Trophoblast cell (in vitro differentiated cells and primary cell): ENCODE data around the gene CALML4.

Experiments
- DNase-seq, 2 donors: peaks; one replicate each; pipeline ENCODE4 v3.0.0-alpha.2; 2016
- H2AFZ ChIP-seq: 2 replicates; pipeline ENCODE4 v1.6.1; 2013; ENCODE audit warnings: low read length, moderate library complexity, mild to moderate bottlenecking; ENCODE audit not compliant: insufficient read depth, poor library complexity
- H2AK5ac ChIP-seq: 2 replicates; pipeline ENCODE4 v1.6.1; 2013; ENCODE audit warnings: mild to moderate bottlenecking, low read length
- H2BK120ac ChIP-seq: 2 replicates; pipeline ENCODE4 v1.6.1; 2013; ENCODE audit warnings: low read length, mild to moderate bottlenecking, moderate library complexity; ENCODE audit not compliant: insufficient read depth, poor library complexity
- H2BK12ac ChIP-seq: 2 replicates; pipeline ENCODE4 v1.6.1; 2013; ENCODE audit warnings: mild to moderate bottlenecking, low read length, moderate library complexity
- H2BK5ac ChIP-seq: 2 replicates; pipeline ENCODE4 v1.6.1; 2013; ENCODE audit warnings: low read length, low read depth, moderate library complexity, mild to moderate bottlenecking; ENCODE audit not compliant: poor library complexity
- H3K14ac ChIP-seq: 2 replicates; pipeline ENCODE4 v1.6.1; 2013; ENCODE audit warnings: mild to moderate bottlenecking, low read length
- H3K18ac ChIP-seq: 2 replicates; pipeline ENCODE4 v1.6.1; 2013; ENCODE audit warnings: mild to moderate bottlenecking, low read length
- H3K23ac ChIP-seq: 2 replicates; pipeline ENCODE4 v1.6.1; 2013; ENCODE audit warnings: low read length
- H3K27ac ChIP-seq: 2 replicates; pipeline ENCODE4 v1.5.1; 2013; ENCODE audit warnings: low read depth, mild to moderate bottlenecking, inconsistent platforms, low read length, moderate library complexity
- H3K27me3 ChIP-seq: 2 replicates; pipeline ENCODE4 v1.6.1; 2013; ENCODE audit warnings: inconsistent platforms, mild to moderate bottlenecking, low read length, moderate library complexity; ENCODE audit not compliant: insufficient read depth
- H3K36me3 ChIP-seq, 2 experiments: 1 replicate in 1 of 2; 2 replicates in 1 of 2; pipeline ENCODE4 v1.6.1; 2013; ENCODE audit warnings: low read length in 2 of 2, mild to moderate bottlenecking in 2 of 2, moderate library complexity in 1 of 2; ENCODE audit not compliant: insufficient read depth in 2 of 2, control insufficient read depth in 1 of 2
- H3K4ac ChIP-seq: 2 replicates; pipeline ENCODE4 v1.6.1; 2013; ENCODE audit warnings: low read depth, mild to moderate bottlenecking, low read length, moderate library complexity
- H3K4me1 ChIP-seq, 2 experiments: 1 replicate in 1 of 2; 2 replicates in 1 of 2; pipeline ENCODE4 v1.6.1; 2013; ENCODE audit warnings: low read length in 2 of 2, mild to moderate bottlenecking in 2 of 2, moderate library complexity in 1 of 2; ENCODE audit not compliant: insufficient read depth in 2 of 2, control insufficient read depth in 1 of 2
- H3K4me2 ChIP-seq: 2 replicates; pipeline ENCODE4 v1.6.1; 2013; ENCODE audit warnings: inconsistent platforms, mild to moderate bottlenecking, low read length, moderate library complexity
- H3K4me3 ChIP-seq: 2 replicates; pipeline ENCODE4 v1.5.1; 2013; ENCODE audit warnings: mild to moderate bottlenecking, low read depth, low read length, inconsistent platforms
- H3K79me1 ChIP-seq: one replicate; pipeline ENCODE4 v1.6.1; 2013; ENCODE audit warnings: low read length
- H3K79me2 ChIP-seq: 2 replicates; pipeline ENCODE4 v1.6.1; 2013; ENCODE audit warnings: low read length, mild to moderate bottlenecking; ENCODE audit not compliant: control insufficient read depth, insufficient read depth, poor library complexity
- H3K9ac ChIP-seq: 2 replicates; pipeline ENCODE4 v1.6.1; 2013; ENCODE audit warnings: mild to moderate bottlenecking, low read length
- H3K9me3 ChIP-seq: 2 replicates; pipeline ENCODE4 v1.6.1; 2013; ENCODE audit warnings: low read depth, mild to moderate bottlenecking, control low read depth, inconsistent platforms, low read length; ENCODE audit not compliant: insufficient read depth
- H4K12ac ChIP-seq: 2 replicates; pipeline ENCODE4 v1.6.1; 2013; ENCODE audit warnings: low read depth, mild to moderate bottlenecking, low read length, moderate library complexity
- H4K8ac ChIP-seq: 2 replicates; pipeline ENCODE4 v1.6.1; 2013; ENCODE audit warnings: low read depth, mild to moderate bottlenecking, low read length, moderate library complexity
- H4K91ac ChIP-seq: one replicate; pipeline ENCODE4 v1.6.1; 2013; ENCODE audit warnings: low read depth, mild to moderate bottlenecking, low read length, moderate library complexity
- WGBS: extraction: QIAGEN DNeasy Blood & Tissue Kit; methylation state at CpG from one replicate; pipeline ENCODE4 v1.1.7; 2013; ENCODE audit warnings: missing lambda C conversion rate; ENCODE audit not compliant: insufficient read length, insufficient coverage; ENCODE audit errors: extremely low coverage; 5-methylcytosine and 5-hydroxymethylcytosine counted together

CALML4 gene

DNA sequence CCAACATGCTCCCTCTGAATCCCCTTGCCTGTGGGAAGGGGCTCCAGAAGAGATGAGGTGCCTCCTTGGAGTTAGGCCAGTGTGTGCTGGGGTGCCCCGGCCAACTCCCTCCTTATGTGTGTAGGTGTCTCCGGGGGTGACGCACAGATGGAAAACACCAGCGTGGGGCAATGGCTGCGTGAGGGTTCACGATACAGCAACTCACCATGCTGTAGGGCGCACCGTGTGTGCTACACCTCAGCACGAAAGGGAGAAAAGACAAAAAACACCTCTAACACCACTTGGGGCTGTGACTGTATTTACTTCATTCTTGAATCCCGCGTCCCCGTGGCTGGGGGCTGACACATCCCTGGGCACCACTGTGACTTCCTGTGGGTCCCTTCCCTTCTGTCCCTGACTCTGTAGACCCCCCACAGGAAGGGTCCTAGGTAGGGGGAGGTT is 1.6 kb upstream of the CALML4 start:
- no peaks in the 10 kb centered on the region for H3K9me3 ChIP-seq

DNA sequence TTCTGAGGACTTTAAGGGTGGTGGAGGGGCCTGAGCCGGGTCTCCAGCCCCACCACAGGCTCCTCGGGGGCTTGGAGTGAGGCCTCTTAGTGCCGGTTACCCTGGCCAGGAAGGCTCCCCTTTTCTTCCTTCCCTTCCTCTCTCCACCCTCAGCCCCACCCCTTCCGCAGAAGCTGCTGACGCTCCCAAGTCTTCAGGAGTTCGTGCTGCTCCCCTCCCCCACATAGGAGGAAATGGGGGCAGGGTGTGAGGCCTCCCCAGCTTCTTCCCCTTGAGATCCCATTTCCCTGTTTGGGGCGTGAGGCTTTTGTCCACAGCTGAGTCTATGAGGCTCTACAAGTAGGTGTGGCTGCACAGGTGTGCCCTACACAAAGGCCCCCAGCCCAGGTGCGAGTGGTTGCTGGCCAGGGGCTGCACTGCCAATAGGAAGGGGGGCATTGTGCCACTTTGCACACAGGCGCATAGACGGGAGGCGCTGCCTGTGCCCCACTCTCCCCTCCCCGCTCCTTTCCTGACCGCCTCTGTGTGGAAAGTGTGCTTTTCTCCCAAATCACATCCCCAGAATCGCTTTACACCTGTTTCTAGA is 915 bp upstream of the CALML4 start:
- no peak overlapping the region for H2BK5ac ChIP-seq
- H2AFZ ChIP-seq: no peak overlapping the region
- H2BK12ac ChIP-seq: no peak overlapping the region
- no peak overlapping the region for H4K8ac ChIP-seq
- H2AK5ac ChIP-seq: no peak overlapping the region
- H2BK120ac ChIP-seq: no peak overlapping the region
- H3K27ac ChIP-seq: no peak overlapping the region
- no peaks in the 10 kb centered on the region for H3K27me3 ChIP-seq
- no peak overlapping the region for H3K4me3 ChIP-seq
- no peaks in the 10 kb centered on the region for H3K79me2 ChIP-seq
- peaks cover 9 to 12% of the 10 kb centered on the region in 2 experiments for H3K36me3 ChIP-seq
- no CpG with 5 or more reads among the region's 14 CpGs for WGBS
- H3K9ac ChIP-seq: no peak overlapping the region
- no peak overlapping the region for H3K4ac ChIP-seq
- no peak overlapping the region for H3K14ac ChIP-seq
- no peaks in the 10 kb centered on the region for H3K79me1 ChIP-seq
- no peak overlapping the region for H3K18ac ChIP-seq
- H4K12ac ChIP-seq: no peak overlapping the region
- no peak overlapping the region for H4K91ac ChIP-seq
- no peak overlapping the region for H3K23ac ChIP-seq
- H3K4me2 ChIP-seq: no peak overlapping the region
- H3K4me1 ChIP-seq: peaks cover 0 to 3% of the 10 kb centered on the region in 2 experiments
- no peak for DNase-seq
- no peaks in the 10 kb centered on the region for H3K9me3 ChIP-seq

More for the DNA sequence above, 1.6 kb upstream of the CALML4 start:
- peaks cover 12 to 13% of the 10 kb centered on the region in 2 experiments for H3K36me3 ChIP-seq
- H4K91ac ChIP-seq: no peak overlapping the region
- H3K14ac ChIP-seq: no peak overlapping the region
- H4K8ac ChIP-seq: no peak overlapping the region
- peaks cover 0 to 3% of the 10 kb centered on the region in 2 experiments for H3K4me1 ChIP-seq
- no peaks in the 10 kb centered on the region for H3K27me3 ChIP-seq
- no peak overlapping the region for H3K4me2 ChIP-seq
- DNase-seq: no peak
- no peak overlapping the region for H2BK12ac ChIP-seq
- no peak overlapping the region for H2AFZ ChIP-seq
- H4K12ac ChIP-seq: no peak overlapping the region
- H3K27ac ChIP-seq: no peak overlapping the region
- no peak overlapping the region for H3K4me3 ChIP-seq
- no peak overlapping the region for H2AK5ac ChIP-seq
- no peak overlapping the region for H3K4ac ChIP-seq
- no peak overlapping the region for H2BK5ac ChIP-seq
- WGBS: no CpG with 5 or more reads among the region's 12 CpGs
- H3K79me1 ChIP-seq: no peaks in the 10 kb centered on the region
- H3K23ac ChIP-seq: no peak overlapping the region
- no peaks in the 10 kb centered on the region for H3K79me2 ChIP-seq
- H3K9ac ChIP-seq: no peak overlapping the region
- H2BK120ac ChIP-seq: no peak overlapping the region
- H3K18ac ChIP-seq: no peak overlapping the region

DNA sequence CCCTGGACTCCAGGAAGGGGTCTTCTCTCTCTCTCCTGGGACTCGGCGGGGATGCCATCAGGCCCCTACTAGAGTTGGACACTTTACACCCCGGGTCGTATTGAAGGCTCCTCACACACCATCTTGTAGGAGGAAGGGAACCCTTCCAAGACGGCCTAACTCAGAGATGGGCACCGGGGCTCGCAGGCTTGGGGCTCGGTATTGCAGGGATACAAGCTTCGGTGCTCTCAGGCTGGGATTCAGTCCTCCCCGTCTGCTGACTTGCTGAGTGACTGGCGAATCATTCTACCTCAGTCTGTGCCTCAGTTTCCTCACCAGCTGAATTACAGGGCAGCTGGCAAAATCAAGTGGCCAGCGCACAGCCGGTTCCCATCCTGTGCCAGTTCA is 419 bp upstream of the CALML4 start:
- Histone ChIP-seq H3K14ac (no peak overlapping the region), H2BK120ac (no peak overlapping the region), H3K79me2 (no peaks in the 10 kb centered on the region), H4K91ac (no peak overlapping the region), H3K4me3 (no peak overlapping the region), H3K4me2 (no peak overlapping the region), H2BK12ac (no peak overlapping the region), H4K12ac (no peak overlapping the region), H2AK5ac (no peak overlapping the region), H2BK5ac (no peak overlapping the region), H3K18ac (no peak overlapping the region), H3K9ac (no peak overlapping the region), H3K4me1 (peaks cover 0 to 7% of the 10 kb centered on the region in 2 experiments), H3K9me3 (no peaks in the 10 kb centered on the region), H3K27me3 (no peaks in the 10 kb centered on the region), H3K79me1 (no peaks in the 10 kb centered on the region), H3K36me3 (peaks cover 9 to 12% of the 10 kb centered on the region in 2 experiments), H3K23ac (no peak overlapping the region), H4K8ac (no peak overlapping the region), H3K4ac (no peak overlapping the region), H2AFZ (no peak overlapping the region), H3K27ac (no peak overlapping the region)
- no CpG with 5 or more reads among the region's 13 CpGs for WGBS
- DNase-seq: no peak

DNA sequence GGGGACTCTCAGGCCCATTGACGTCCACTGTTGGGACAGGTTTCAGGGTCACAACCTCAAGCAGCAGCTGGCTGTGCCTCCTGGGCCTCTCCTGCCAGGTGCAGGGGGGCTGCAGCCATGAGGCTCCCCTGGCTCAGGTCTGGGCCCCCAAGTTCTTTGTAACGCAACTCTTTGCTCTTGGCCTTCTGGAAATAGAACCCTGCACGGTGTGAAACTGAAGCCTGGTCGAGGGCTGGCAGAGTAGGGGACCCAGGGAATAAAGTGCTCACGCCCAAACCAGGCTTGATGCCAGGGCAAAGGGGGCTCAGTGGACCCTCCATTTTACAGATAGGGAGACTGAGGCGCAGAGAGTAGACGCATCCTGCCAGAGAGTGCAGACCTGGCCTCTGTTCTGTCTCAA is 771 bp downstream of the CALML4 start:
- H3K4me3 ChIP-seq: no peak overlapping the region
- no peak for DNase-seq

More for the DNA sequence above, 771 bp downstream of the CALML4 start:
- no peak overlapping the region for H4K91ac ChIP-seq
- H3K79me2 ChIP-seq: no peaks in the 10 kb centered on the region
- H2BK5ac ChIP-seq: no peak overlapping the region
- no peak overlapping the region for H2AFZ ChIP-seq
- no peak overlapping the region for H4K8ac ChIP-seq
- no CpG with 5 or more reads among the region's 7 CpGs for WGBS
- H3K18ac ChIP-seq: no peak overlapping the region
- H3K9me3 ChIP-seq: peaks cover 2% of the 10 kb centered on the region
- H3K9ac ChIP-seq: no peak overlapping the region
- H3K36me3 ChIP-seq: peaks cover 6 to 7% of the 10 kb centered on the region in 2 experiments
- no peaks in the 10 kb centered on the region for H3K79me1 ChIP-seq
- peaks cover 0 to 8% of the 10 kb centered on the region in 2 experiments for H3K4me1 ChIP-seq
- H3K27me3 ChIP-seq: no peaks in the 10 kb centered on the region
- H3K14ac ChIP-seq: no peak overlapping the region
- no peak overlapping the region for H3K4ac ChIP-seq
- H4K12ac ChIP-seq: no peak overlapping the region
- no peak overlapping the region for H3K4me2 ChIP-seq
- no peak overlapping the region for H2AK5ac ChIP-seq
- no peak overlapping the region for H2BK120ac ChIP-seq
- no peak overlapping the region for H3K27ac ChIP-seq
- no peak overlapping the region for H2BK12ac ChIP-seq
- H3K23ac ChIP-seq: no peak overlapping the region
